ENCODE measurements around the gene PDGFD.

DNA sequence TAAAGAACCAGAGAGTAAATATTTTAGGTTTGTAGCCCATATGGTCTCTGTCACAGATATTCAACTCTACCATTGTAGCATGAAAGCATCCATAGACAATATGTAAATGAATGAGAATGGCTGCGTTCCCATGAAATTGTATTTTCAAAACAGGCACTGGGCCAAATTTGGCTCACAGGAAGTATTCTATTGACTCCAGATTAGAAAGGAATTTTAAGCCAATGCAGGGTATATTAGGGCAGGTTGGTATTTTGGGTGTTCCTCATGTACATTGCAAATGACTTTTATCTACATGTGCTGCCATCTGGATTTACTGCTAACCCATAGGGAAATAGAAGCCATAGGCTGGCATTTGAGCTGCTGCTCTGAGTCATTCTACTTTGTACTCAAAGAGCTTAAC is 35.1 kb upstream of the PDGFD start:
- TF ChIP-seq CEBPB (IDR thresholded peaks at IDR 0.05) (no peak), EGR1 (IDR thresholded peaks at IDR 0.05) (no peak), TAF1 (IDR thresholded peaks at IDR 0.05; ENCODE audit: low read depth) (no peak)
- TF ChIP-seq, protein P1, sequence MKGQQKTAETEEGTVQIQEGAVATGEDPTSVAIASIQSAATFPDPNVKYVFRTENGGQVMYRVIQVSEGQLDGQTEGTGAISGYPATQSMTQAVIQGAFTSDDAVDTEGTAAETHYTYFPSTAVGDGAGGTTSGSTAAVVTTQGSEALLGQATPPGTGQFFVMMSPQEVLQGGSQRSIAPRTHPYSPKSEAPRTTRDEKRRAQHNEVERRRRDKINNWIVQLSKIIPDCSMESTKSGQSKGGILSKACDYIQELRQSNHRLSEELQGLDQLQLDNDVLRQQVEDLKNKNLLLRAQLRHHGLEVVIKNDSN (IDR thresholded peaks at IDR 0.05): no peak

Data from Ishikawa (cell line).